GM08714 (cell line): Measurements from ENCODE around the gene BEND2.

Experiments
- H3K4me3 ChIP-seq: fragments of 200-500 bp; sonication (Bioruptor generic); 2 replicates; pipeline ENCODE4 v1.5.1; 2014; ENCODE audit warnings: mild to moderate bottlenecking, low read length, inconsistent platforms
- ZNF274 ChIP-seq: IDR thresholded peaks from 2 replicates; pipeline ENCODE4 v1.6.1; 2012; ENCODE audit warnings: mild to moderate bottlenecking, low read depth, low read length

BEND2 gene

GRCh38 chrX:18160369-18160768 lies 60.3 kb downstream of the BEND2 start:
- no peak overlapping the region for H3K4me3 ChIP-seq
- no peak for TF ChIP-seq ZNF274

GRCh38 chrX:18158963-18159362 lies 61.7 kb downstream of the BEND2 start:
- H3K4me3 ChIP-seq, result no peak overlapping the region
- TF ChIP-seq ZNF274, result no peak

- TF ChIP-seq ZNF274, result no peak
- H3K4me3 ChIP-seq, result no peak overlapping the region
These were observed 69.0 kb downstream of the BEND2 start for GRCh38 chrX:18151649-18152048.

DNA sequence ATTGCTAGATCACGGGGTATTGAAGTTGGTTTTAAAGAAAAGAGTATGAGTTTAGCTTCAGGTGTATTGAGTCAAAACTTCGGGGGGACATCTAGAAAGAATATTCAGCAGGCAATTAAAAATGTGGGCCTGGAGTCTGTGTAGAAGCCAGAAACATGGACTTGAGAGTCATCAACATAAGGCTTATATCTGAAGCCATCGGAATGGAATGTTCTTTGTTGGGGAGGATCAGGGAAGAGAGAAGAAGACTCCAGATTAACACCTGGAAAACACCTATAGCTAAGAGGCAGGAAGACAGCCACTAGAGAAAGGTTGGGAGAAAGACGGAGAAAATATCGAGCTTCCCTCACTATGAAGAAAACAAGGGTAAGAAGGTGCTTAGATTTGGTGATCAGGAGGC lies 69.5 kb downstream of the BEND2 start:
- no peak overlapping the region for H3K4me3 ChIP-seq
- TF ChIP-seq ZNF274, result no peak

DNA sequence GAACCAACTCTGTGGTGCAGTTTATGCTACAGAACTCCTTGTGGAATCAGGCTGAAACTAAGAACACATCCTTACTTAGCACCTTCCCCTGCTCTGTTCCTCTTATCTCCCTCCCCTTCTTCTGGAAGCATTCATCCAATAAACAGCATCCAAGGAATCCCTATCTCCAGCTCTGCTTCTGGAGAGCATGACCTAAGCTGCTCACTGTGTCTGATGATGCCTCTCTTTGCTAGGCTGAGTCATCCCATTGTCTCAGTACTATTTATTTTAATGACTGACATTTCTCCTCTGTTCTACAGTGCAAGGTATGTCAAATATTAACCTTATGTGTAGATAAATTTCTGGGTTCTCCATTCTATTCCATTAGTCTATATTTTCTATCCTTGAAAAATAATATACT lies 71.2 kb downstream of the BEND2 start:
- no peak for TF ChIP-seq ZNF274
- H3K4me3 ChIP-seq, result no peak overlapping the region

- TF ChIP-seq ZNF274, result no peak
These were observed 73.7 kb downstream of the BEND2 start for GRCh38 chrX:18146954-18147353.

DNA sequence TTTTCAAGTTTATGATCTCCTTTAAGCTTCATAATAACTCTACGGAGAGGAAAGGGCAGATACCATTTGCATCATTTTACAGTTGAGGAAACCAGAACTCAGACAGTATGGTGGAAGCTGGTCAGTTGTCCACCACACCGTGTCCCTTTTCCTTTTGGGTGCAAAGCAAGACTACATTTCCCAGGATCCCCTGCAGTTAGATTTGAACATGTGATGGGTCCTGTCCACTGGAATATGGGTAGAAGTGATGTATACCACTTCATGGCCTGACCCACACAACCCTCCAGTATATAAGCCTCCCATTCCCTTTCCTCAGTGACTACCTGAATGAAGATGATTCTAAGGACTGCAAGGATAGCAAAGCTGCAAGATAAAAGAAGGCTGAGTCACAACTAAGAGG lies 74.7 kb downstream of the BEND2 start:
- no peak overlapping the region for H3K4me3 ChIP-seq
- no peak for TF ChIP-seq ZNF274

More at GRCh38 chrX:18146954-18147353, 73.7 kb downstream of the BEND2 start:
- no peak overlapping the region for H3K4me3 ChIP-seq

- no peak for TF ChIP-seq ZNF274
These were observed 83.9 kb downstream of the BEND2 start for GRCh38 chrX:18136816-18137215.

DNA sequence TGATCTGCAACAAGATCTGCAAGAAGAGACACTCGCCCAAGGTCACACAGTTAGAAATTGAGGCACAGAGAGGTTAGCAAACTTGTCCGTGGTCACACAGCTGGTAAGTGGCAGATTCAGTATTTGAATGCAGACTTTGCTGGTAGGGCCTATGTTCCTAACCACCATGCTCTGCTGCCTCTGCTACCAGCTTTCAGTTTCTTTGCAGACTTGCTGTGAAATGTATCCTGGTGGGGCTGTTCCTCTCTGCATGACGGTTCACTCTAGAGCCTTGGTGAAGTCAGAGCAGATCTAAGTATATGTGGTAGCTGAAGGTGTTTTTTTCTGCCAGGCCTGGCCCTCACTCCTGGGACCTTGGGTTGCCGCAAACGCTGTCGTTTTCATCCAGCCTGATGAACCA lies 87.1 kb downstream of the BEND2 start:
- no peak for TF ChIP-seq ZNF274
- H3K4me3 ChIP-seq, result no peak overlapping the region

More at GRCh38 chrX:18136816-18137215, 83.9 kb downstream of the BEND2 start:
- H3K4me3 ChIP-seq, result no peak overlapping the region

- no peak overlapping the region for H3K4me3 ChIP-seq
- TF ChIP-seq ZNF274, result no peak
These were observed 91.0 kb downstream of the BEND2 start for GRCh38 chrX:18129690-18130089.

GRCh38 chrX:18126971-18127370 lies 93.7 kb downstream of the BEND2 start:
- no peak overlapping the region for H3K4me3 ChIP-seq
- no peak for TF ChIP-seq ZNF274

DNA sequence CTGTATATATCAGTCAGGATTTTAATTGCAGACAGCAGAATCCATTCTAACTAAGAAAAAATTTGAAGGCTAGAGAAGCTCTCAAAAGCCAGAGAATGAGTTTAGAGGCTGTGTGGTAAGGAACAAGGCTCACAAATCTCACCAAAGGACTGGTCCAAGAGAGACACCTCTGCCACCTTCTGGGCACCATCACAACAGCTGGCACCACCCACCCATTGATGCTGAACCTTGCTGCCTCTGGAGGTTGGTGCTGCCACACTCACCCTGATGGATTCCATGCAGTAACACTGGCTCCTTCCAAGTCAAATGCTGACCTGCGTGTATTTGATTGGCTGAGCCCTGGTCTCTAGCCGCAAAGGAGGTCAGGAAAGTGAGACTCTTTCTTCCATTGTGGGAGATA lies 100.8 kb downstream of the BEND2 start:
- H3K4me3 ChIP-seq, result no peak overlapping the region
- TF ChIP-seq ZNF274, result no peak
